ENCODE data around the gene TMPRSS13.

TMPRSS13 gene

GRCh38 chr11:117961896-117962295 is 32.7 kb upstream of the TMPRSS13 start:
- no peak for TF ChIP-seq CTCF (IDR thresholded peaks at IDR 0.05; ENCODE audit: low read depth, low read length)
- no peak for DNase-seq (ENCODE audit: low read depth in 2 of 2)
- H3K4me3 ChIP-seq (replicated peaks in 1 of 2; ENCODE audit: low read depth in 2 of 2, low read length in 2 of 2): no peak overlapping the region

- no peak for TF ChIP-seq CTCF (IDR thresholded peaks at IDR 0.05; ENCODE audit: low read depth, low read length)
- H3K4me3 ChIP-seq (replicated peaks in 1 of 2; ENCODE audit: low read depth in 2 of 2, low read length in 2 of 2): no peak overlapping the region
These were observed 31.2 kb upstream of the TMPRSS13 start for GRCh38 chr11:117960406-117960805.

GRCh38 chr11:117959438-117960149 is 30.4 kb upstream of the TMPRSS13 start:
- DNase-seq (ENCODE audit: low read depth in 2 of 2): no peak
- TF ChIP-seq CTCF (IDR thresholded peaks at IDR 0.05; ENCODE audit: low read depth, low read length): no peak
- no peak overlapping the region for H3K4me3 ChIP-seq (replicated peaks in 1 of 2; ENCODE audit: low read depth in 2 of 2, low read length in 2 of 2)

More at GRCh38 chr11:117960406-117960805, 31.2 kb upstream of the TMPRSS13 start:
- no peak for DNase-seq (ENCODE audit: low read depth in 2 of 2)

- no peak overlapping the region for H3K4me3 ChIP-seq (replicated peaks in 1 of 2; ENCODE audit: low read depth in 2 of 2, low read length in 2 of 2)
- DNase-seq (ENCODE audit: low read depth in 2 of 2): no peak
- no peak for TF ChIP-seq CTCF (IDR thresholded peaks at IDR 0.05; ENCODE audit: low read depth, low read length)
These were observed 29.7 kb upstream of the TMPRSS13 start for GRCh38 chr11:117958949-117959348.

- TF ChIP-seq CTCF (IDR thresholded peaks at IDR 0.05; ENCODE audit: low read depth, low read length): no peak
These were observed 23.9 kb upstream of the TMPRSS13 start for GRCh38 chr11:117953024-117953671.

GRCh38 chr11:117950993-117951961 is 22.1 kb upstream of the TMPRSS13 start:
- TF ChIP-seq CTCF (IDR thresholded peaks at IDR 0.05; ENCODE audit: low read depth, low read length): no peak
- H3K4me3 ChIP-seq (replicated peaks in 1 of 2; ENCODE audit: low read depth in 2 of 2, low read length in 2 of 2): no peak overlapping the region
- DNase-seq (ENCODE audit: low read depth in 2 of 2): no peak

More at GRCh38 chr11:117953024-117953671, 23.9 kb upstream of the TMPRSS13 start:
- DNase-seq (ENCODE audit: low read depth in 2 of 2): no peak
- no peak overlapping the region for H3K4me3 ChIP-seq (replicated peaks in 1 of 2; ENCODE audit: low read depth in 2 of 2, low read length in 2 of 2)

Data from cardiac fibroblast (primary cell).